Measurements from ENCODE around the gene SERPINB7.

The SERPINB7 gene

DNA sequence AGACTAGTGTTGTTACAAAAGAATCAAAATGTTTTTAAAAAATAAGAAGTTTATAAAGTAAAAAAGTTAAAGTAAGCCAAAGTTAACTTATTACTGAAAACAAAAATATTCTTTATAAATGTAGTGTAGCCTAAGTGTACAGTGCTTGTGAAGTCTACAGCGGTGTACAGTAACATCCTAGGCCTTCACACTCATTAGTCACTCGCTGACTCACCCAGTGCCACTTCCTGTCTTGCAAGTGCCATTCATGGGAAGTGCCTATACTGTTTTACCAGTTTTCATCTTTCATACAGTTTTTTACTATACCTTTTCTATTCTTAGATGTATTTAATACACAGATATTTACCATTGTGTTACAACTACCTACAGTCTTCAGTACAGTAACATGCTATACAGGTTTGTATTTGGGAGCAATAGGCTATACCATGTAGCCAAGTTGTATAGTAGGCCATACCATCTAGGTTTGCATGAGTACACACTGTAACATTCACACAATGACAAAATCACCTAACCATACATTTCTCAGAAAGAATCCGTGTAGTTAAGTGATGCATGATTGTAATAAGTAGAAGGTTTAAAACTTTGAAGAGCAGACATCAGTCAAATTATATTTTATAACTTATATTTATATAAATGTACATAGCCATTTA lies 13.4 kb downstream of the SERPINB7 start:
- DNase-seq = peak; percentile 39

- no peak for DNase-seq
Measured at GRCh38 chr18:63789327-63789726, 14.1 kb downstream of the SERPINB7 start.

DNA sequence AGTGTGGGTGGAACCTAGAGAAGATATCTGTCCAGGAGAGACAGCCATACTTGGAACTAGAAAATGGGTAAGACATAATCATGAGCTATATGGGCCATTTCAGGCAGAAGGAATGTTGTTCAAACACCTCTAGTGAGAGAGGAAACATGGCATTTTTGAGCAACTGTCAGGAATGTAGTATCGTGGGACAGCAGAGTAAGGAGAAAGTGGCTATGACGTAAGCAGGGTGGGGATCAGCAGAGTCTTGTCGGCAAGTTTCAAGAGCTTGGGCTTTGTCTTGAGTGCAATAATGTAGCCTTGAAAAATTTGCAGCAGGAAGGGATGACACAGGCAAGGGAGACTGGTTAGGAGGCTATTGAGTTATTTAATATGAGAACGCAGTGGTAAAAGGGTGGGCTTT lies 20.4 kb downstream of the SERPINB7 start:
- no peak for DNase-seq

GRCh38 chr18:63799189-63799588 lies 24.0 kb downstream of the SERPINB7 start:
- DNase-seq = no peak

DNA sequence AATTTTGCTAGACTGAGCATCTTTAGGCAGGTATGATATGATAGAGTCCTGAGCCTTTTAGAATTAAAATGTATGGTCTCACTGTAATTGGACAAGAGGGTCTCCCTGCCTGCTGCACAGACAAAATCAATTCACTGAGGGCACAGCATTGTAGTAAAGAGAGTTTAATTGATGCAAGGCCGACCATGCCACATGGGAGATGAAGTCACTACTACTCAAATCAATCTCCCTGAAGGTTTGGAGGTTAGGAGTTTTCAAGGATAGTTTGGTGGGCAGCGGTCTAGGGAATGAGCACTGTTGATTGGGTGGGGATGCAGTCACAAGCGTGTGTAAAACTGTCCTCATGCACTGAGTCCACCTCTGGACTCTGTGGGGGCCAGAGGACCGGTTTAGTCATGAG lies 26.1 kb downstream of the SERPINB7 start:
- no peak for DNase-seq

DNA sequence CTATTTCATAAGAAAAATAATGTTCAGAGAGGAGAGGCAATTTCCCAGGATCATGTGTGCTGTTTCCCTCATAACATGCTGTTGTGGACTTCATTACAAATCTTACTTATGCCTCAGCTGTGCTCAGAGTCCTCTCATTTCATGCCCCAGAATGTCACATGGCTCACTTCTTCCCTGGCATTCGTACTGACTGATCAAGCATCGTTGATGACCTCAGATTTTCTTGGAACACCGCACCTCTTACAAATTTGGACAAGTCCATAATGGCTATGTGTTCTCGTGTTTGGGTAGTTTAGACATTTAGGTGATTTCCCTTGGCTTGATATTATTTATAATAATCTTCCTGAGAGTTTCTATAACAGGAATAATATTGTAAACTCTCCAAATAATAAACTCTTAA lies 32.9 kb downstream of the SERPINB7 start:
- no peak for DNase-seq

DNA sequence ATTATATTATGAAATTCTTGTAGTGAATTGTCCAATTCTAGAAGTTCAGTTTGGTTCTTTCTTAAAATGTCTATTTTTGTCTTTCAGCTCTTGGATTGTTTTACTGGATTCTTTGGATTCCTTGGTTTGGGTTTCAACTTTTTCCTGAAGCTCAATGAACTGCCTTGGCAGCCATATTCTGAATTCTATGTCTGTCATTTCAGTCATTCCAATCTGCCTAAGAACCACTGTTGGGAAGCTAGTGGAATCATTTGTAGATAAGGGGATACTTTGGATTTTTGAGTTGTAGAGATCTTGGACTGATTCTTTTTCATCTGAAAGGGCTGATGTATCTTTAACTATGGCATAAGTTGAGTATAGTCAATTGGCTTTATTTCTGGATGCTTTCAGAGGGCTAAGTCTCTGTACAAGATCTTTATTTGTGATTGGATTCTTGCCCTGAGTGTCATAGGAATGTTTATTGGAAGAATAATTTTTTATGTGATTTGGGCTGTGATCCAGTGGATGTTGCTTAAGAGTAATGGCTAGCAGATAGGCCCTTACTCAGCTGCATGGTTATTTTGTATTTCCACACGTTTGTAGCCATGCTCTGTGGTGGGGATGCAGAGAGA lies 42.3 kb downstream of the SERPINB7 start:
- no peak for DNase-seq

DNA sequence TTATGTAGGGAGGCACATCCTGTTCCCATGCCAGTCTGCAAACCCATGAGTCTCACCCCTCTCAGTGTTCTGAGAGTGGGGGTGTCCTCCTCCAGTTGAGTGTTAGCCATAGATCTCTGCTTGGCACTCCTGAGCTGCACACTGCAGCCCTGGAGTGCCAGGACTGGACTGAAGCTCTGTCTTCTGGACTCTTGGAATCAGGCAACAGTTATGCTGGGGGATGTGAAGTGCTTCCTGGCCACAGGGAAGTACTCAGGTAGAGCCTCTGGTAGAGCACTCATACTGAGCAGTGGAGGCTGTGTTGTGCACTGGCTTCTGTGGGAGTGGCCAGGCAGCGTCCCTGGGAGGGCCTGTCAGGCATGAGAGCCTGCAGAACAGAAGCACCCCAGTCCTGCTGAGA lies 43.0 kb downstream of the SERPINB7 start:
- DNase-seq = no peak

DNA sequence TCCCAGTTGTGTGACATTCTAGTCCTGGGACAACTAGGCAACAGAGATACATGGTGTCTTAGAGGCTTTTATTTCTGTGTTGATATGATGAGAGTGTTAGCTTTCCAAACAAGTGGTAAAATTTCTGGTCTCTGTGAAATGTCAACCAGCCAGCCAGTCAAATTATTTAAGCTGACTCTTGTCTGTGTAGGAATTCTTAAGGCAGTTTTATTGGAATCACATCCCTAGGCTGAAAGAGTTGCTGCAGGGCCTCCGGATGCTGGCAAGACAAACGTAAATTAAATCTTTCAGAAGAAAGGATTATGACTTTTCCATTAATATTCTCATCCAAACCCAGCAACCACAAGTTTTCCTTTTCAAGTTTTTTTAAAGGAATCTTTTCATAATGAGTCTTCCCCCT lies 44.6 kb downstream of the SERPINB7 start:
- DNase-seq = no peak

DNA sequence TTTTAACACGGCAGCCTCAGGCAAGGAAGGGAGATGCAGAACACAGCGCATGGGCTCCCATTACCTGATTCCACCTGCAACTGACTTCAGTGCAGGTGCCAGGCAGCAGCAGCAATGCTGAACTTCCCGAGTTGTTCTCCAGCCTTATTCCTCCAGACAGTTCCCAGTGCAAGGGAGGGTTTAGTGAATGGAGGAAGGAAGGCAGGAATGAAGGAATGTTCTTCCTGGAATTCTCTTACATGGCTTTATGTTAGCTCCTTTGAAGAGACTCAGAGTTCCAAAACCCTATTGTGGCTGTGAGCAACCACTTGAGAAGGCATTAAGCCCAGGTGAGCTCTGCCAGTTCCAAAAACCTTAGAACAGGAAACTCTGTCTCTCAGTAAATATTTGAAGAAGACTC lies 45.5 kb downstream of the SERPINB7 start:
- DNase-seq = no peak

DNA sequence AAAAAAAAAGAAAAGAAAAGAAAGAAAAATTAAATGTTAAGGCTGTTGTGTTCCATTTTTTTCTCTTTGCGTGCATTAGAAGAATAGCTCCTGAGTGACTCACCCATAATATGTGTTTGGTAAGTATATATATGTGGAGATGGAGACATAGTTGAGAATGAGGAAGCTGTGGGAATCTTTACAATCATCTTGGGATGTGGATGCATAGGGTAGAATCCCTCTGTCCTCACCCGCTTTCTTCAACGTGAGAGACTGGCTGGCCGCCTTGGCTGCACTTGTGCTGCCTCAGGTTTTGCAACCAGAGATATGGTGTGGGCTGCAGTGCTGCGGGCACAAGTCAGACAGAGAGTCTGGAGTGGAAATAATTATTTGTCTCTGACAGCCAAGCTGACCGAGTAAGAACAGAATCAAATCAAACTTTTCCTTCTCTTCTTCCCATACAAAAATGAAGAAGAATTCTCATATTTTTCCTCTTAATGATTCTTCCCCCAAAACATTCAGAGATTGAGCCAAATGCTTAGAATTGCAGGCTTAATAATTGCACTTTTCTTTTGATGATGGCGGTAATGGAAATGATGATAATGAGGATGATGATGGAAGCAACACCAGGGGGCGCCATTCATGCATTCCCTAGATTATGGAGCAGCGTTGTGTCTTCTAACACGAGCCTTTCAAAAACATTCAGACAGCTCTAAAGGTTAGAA lies 48.5 kb downstream of the SERPINB7 start:
- DNase-seq = peak; percentile 73

- DNase-seq = no peak
Measured at GRCh38 chr18:63824220-63824525, 49.0 kb downstream of the SERPINB7 start.

DNA sequence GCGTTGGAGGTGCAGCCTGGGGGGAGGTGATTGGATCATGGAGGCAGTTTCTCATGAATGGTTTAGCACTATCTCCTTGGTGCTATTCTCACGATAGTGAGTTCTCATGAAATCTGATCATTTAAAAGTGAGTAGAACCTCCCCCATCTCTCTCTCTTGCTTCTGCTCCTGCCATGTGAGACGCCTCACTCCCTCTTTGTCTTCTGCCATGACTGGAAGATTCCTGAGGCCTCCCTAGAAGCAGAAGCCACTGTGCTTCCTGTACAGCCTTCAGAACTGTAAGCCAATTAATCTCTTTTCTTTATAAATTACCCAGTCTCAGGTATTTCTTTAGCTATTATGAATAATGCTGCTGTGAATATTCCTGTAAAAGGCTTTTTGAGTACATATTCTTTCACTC lies 52.9 kb downstream of the SERPINB7 start:
- no peak for DNase-seq

DNA sequence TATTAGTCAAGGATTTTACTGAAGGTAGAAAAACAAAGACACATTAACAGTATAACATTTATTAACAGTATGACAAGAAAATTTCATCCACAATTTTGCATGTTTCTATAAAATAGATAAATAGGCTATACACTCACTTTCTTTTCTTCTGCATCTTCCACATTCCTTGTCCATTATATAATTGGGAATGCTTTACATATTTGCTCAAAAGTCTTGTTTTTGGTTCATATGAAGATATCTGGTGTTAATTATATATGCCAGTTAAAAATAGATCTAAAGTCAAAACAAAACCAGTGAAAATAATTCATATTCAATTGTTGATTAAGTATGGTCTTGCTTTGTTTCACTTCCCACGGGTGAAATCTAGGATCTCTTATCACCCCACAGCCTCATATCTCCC lies 53.4 kb downstream of the SERPINB7 start:
- peak; percentile 10 for DNase-seq

DNA sequence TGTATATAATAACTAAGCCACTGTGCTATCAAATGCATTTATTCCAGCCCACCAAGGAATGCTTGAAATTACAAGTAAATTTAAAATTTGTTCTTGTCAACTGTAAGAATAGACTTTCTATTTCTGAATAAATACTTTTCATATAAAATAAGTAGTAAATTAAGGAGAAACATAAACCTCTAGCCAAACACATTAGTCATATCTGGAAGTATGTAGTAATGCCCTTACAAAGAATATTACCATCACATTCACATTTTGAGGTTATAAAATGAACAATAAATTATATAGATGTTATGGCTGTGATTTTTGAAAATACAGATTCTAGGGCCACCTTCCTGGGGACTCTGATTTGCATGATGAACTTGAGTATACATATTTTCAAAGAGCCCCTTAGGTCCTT lies 54.7 kb downstream of the SERPINB7 start:
- no peak for DNase-seq

GRCh38 chr18:63831080-63831788 lies 56.0 kb downstream of the SERPINB7 start:
- DNase-seq = peak; percentile 77

DNA sequence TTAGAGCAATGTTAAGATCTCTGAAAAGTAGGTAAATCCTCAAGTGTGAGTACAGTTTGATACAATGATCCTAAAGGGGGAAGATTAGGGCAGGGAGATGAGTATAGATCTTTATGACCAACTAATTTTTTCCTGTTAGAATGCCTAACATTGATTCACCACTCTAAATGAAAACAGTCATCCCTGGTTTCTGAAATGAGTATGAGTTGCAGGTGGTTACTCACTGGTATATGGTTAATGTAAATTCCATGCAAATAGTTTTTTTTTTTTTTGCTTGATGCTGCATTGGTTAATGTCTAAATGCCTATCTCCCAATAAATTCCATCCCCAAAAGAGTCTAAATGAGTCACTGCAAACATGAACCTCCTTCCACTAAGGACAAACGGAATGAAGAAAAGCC lies 57.3 kb downstream of the SERPINB7 start:
- no peak for DNase-seq

GRCh38 chr18:63834471-63835113 lies 59.4 kb downstream of the SERPINB7 start:
- DNase-seq = no peak

DNA sequence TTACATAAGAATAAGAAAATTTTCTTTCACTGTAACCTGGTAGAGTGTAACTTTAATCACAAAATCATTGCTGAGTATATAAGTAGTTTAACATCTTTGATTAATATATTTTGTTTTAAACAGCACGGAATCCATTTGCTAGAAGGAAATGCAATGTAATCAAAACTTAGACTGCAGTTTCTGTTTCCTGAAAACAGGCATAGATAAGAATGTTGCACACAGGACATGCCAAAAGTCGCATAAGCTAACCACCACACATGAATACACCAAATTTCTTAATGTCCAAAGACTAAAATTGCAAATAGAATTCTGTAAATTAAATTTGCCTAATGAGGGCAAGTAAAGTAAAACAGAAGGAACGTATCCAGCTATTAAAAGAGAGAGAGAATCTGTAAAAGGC lies 61.2 kb downstream of the SERPINB7 start:
- peak; percentile 30 for DNase-seq

- DNase-seq = no peak
Measured at GRCh38 chr18:63837590-63837989, 62.4 kb downstream of the SERPINB7 start.

- no peak for DNase-seq
Measured at GRCh38 chr18:63843008-63843407, 67.8 kb downstream of the SERPINB7 start.

GRCh38 chr18:63844254-63844653 lies 69.0 kb downstream of the SERPINB7 start:
- DNase-seq = peak; percentile 65

DNA sequence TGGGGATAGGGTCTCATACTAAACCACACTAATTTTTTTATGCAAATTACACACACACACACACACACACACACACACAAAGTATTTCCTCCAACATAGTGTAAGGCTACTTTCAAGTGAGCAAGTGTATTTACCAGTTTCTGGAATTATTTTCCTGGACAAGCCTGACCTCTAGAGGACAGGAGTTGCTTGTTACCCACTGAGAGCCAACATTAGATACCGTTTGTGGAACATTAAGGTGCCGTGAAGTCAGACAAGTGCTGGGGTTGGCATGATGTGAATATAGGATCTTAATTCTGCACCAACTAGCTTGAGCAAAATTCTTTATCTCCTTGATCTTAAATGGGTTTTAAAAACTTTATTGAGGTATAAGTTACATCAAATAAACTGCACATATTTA lies 72.9 kb downstream of the SERPINB7 start:
- peak; percentile 78 for DNase-seq

All from hematopoietic multipotent progenitor cell treated with erythropoietin and hydrocortisone succinate and interleukin-3 and kit ligand, for 6 days (in vitro differentiated cells).